ENCODE data around the gene HOXC10. TPM values are rescaled to one million over a fixed set of nuclear protein-coding genes. Genes with fewer than 3 reads are reported as not detected.

The HOXC10 gene
- total and polyA plus RNA-seq, 2 donors (not counting 1 experiment from before 2014, with no cell fraction given), result not detected

DNA sequence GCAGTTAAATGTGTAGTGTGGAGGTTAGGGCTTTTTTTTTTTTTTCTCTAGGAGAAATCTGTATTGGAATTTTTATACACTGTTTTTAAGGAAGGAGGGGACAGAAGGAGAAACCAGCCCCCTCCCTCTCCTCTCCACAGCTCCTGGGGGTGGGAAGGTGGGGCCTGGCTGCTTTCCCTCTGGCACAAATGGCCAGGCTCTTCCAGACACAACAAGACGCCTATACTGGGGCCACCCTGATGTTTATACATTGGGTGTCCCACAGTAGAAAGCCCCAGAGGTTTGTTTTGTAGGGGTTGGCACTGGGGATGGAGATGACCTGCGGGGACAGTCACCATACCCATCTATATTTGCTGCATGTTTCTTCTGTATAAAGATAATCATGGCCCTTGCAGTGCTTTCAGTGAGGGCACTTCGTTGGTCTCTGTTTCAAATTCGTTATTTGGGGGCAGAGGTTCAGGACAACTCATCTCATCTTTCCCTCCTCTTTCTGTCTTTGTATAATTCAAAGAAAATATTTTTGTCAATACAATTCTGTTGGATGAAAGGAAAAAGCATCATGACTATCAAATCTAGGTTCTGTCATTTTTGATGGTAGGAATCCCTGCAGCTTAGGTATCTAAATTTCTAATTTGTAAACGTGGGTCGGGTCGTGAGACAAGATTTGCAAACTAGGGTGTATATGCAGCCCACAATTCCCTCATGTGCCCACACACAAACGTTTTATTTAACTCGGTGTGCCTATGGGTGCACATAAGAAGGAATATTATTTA is 7.9 kb upstream of the HOXC10 start:
- H3K79me2 ChIP-seq (ENCODE audit: control insufficient read depth, insufficient read depth, low read length), result no peaks in the 10 kb centered on the region
- Mint-ChIP-seq H3K9me3 (ENCODE audit: insufficient read depth) (peaks cover 2% of the 10 kb centered on the region), H3K27ac (no peak overlapping the region), H3K4me1 (peaks cover 21% of the 10 kb centered on the region), H3K27me3 (peaks cover 83% of the 10 kb centered on the region), H3K4me3 (no peak overlapping the region)
- ATAC-seq (ENCODE audit: low read depth), result no peak
- H3K9me3 ChIP-seq (ENCODE audit: control extremely low read depth in 1 of 3, control insufficient read depth in 2 of 3, insufficient read depth in 1 of 3, low read length in 2 of 3), result peaks cover 0 to 78% (median 13%) of the 10 kb centered on the region in 3 donors
- peaks cover 25 to 42% of the 10 kb centered on the region in 2 donors for H3K4me1 ChIP-seq (ENCODE audit: control insufficient read depth in 2 of 2, insufficient read depth in 2 of 2, low read length in 2 of 2)
- intact Hi-C loops (cut with micrococcal nuclease), result loop anchor here (5.0 kb wide), 1 partner anchor 35 kb away; no protein-coding TSS in a partner anchor
- peaks cover 0 to 97% (median 85%) of the 10 kb centered on the region in 4 experiments for H3K27me3 ChIP-seq (replicated peaks in 1 of 4; ENCODE audit: control extremely low read depth in 1 of 4, control insufficient read depth in 3 of 4, insufficient read depth in 4 of 4, low read length in 3 of 4)
- ChIA-PET POLR2A (interaction anchor here (0.6 to 0.7 kb wide), 2 partner anchors 15 to 228 kb away, joined by 3 to 12 read pairs; no protein-coding TSS in a partner anchor), CTCF (no interaction called here)
- no peak for DNase-seq
- no peak overlapping the region for H3K4me2 ChIP-seq (replicated peaks; ENCODE audit: low read depth, low read length, poor library complexity, severe bottlenecking)
- H3K36me3 ChIP-seq (replicated peaks in 1 of 2; ENCODE audit: control extremely low read depth in 1 of 2, control insufficient read depth in 1 of 2, extremely low read depth in 1 of 2, insufficient read depth in 2 of 2, low read length in 1 of 2), result no peaks in the 10 kb centered on the region
- TF ChIP-seq, protein P1, sequence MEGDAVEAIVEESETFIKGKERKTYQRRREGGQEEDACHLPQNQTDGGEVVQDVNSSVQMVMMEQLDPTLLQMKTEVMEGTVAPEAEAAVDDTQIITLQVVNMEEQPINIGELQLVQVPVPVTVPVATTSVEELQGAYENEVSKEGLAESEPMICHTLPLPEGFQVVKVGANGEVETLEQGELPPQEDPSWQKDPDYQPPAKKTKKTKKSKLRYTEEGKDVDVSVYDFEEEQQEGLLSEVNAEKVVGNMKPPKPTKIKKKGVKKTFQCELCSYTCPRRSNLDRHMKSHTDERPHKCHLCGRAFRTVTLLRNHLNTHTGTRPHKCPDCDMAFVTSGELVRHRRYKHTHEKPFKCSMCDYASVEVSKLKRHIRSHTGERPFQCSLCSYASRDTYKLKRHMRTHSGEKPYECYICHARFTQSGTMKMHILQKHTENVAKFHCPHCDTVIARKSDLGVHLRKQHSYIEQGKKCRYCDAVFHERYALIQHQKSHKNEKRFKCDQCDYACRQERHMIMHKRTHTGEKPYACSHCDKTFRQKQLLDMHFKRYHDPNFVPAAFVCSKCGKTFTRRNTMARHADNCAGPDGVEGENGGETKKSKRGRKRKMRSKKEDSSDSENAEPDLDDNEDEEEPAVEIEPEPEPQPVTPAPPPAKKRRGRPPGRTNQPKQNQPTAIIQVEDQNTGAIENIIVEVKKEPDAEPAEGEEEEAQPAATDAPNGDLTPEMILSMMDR (IDR thresholded peaks at IDR 0.05), result no peak
- TF ChIP-seq EZH2 (IDR thresholded peaks at IDR 0.05; ENCODE audit: borderline replicate concordance, insufficient read depth, low read depth, low read length, poor library complexity, severe bottlenecking), result no peak
- H4K20me1 ChIP-seq (ENCODE audit: control insufficient read depth, insufficient read depth, low read length, poor library complexity, severe bottlenecking), result no peaks in the 10 kb centered on the region
- no peak overlapping the region for H3K4me3 ChIP-seq (ENCODE audit: control extremely low read depth in 1 of 5, extremely low read depth in 1 of 5, insufficient read depth in 1 of 5, low read depth in 2 of 5, low read length in 4 of 5)
- no CpG with 5 or more reads among the region's 9 CpGs for WGBS (ENCODE audit: insufficient coverage)
- no peak overlapping the region for H3K27ac ChIP-seq (ENCODE audit: low read length in 2 of 2)
- H3K9ac ChIP-seq (ENCODE audit: low read length), result no peak overlapping the region
- no peak overlapping the region for H2AFZ ChIP-seq (ENCODE audit: insufficient read depth, low read depth, low read length, poor library complexity, severe bottlenecking)
